ENCODE measurements around the gene SLC44A2. TPM values are rescaled to one million over a fixed set of nuclear protein-coding genes. Genes with fewer than 3 reads are reported as not detected.

Gene SLC44A2
- total RNA-seq, 1 experiment from 2014 or later, result 31.5 TPM

DNA sequence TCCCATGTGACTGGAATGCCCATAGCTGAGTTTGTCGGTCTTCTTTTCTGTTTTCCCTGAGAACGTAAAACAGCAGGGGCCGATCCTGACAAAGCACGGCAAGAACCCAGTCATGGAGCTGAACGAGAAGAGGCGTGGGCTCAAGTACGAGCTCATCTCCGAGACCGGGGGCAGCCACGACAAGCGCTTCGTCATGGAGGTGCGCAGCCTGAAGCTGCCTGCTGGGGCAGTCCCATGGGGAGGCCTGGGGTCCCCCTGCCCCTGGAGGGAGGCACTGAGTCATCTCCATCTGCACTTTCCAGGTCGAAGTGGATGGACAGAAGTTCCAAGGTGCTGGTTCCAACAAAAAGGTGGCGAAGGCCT, 57.7 kb downstream of the SLC44A2 start:
- Histone ChIP-seq H3K36me3 (ENCODE audit: control insufficient read depth, insufficient read depth, low read length) (peaks cover 24% of the 10 kb centered on the region), H3K27me3 (ENCODE audit: control insufficient read depth, insufficient read depth, low read length) (no peaks in the 10 kb centered on the region), H3K4me1 (ENCODE audit: control insufficient read depth, insufficient read depth, low read length) (no peaks in the 10 kb centered on the region), H3K9me3 (ENCODE audit: control insufficient read depth, insufficient read depth, low read depth, low read length) (no peaks in the 10 kb centered on the region), H3K4me3 (ENCODE audit: low read depth in 2 of 2, low read length in 2 of 2) (no peak overlapping the region), H3K27ac (ENCODE audit: low read length) (no peak overlapping the region)
- TF ChIP-seq, protein P1, sequence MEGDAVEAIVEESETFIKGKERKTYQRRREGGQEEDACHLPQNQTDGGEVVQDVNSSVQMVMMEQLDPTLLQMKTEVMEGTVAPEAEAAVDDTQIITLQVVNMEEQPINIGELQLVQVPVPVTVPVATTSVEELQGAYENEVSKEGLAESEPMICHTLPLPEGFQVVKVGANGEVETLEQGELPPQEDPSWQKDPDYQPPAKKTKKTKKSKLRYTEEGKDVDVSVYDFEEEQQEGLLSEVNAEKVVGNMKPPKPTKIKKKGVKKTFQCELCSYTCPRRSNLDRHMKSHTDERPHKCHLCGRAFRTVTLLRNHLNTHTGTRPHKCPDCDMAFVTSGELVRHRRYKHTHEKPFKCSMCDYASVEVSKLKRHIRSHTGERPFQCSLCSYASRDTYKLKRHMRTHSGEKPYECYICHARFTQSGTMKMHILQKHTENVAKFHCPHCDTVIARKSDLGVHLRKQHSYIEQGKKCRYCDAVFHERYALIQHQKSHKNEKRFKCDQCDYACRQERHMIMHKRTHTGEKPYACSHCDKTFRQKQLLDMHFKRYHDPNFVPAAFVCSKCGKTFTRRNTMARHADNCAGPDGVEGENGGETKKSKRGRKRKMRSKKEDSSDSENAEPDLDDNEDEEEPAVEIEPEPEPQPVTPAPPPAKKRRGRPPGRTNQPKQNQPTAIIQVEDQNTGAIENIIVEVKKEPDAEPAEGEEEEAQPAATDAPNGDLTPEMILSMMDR (IDR thresholded peaks at IDR 0.05), result no peak
- no peak for TF ChIP-seq POLR2AphosphoS5 (IDR thresholded peaks at IDR 0.05; ENCODE audit: low read depth, low read length)
- CTCF ChIA-PET, result no interaction called here
- POLR2A ChIA-PET, result no interaction called here
- ATAC-seq (no peak), DNase-seq (ENCODE audit: low read depth, low spot score) (no peak)
- BruUV-seq (replicated peaks), result no TSS peak
- intact Hi-C loops (cut with micrococcal nuclease; ENCODE audit: unreplicated experiment), result no loop called here
- in situ Hi-C loops (cut with HindIII; ENCODE audit: low pct_unique_long_range_greater_than_20kb, low sequenced_read_pairs), result no loop called here

DNA sequence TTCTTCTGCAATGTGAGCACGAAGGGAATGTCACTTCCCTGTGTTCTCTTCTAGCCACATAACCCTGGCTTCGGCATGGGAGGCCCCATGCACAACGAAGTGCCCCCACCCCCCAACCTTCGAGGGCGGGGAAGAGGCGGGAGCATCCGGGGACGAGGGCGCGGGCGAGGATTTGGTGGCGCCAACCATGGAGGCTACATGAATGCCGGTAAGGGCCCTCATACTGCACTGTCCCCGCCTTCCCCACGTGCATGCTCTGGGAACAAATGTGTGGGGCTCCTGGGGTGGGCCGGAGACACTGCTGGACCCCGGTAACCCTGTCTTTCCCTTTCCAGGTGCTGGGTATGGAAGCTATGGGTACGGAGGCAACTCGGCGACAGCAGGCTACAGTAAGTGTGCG, 58.2 kb downstream of the SLC44A2 start:
- ChIA-PET CTCF (no interaction called here), POLR2A (no interaction called here)
- Histone ChIP-seq H3K27ac (ENCODE audit: low read length) (no peak overlapping the region), H3K27me3 (ENCODE audit: control insufficient read depth, insufficient read depth, low read length) (no peaks in the 10 kb centered on the region), H3K4me1 (ENCODE audit: control insufficient read depth, insufficient read depth, low read length) (no peaks in the 10 kb centered on the region), H3K4me3 (ENCODE audit: low read depth in 2 of 2, low read length in 2 of 2) (no peak overlapping the region), H3K9me3 (ENCODE audit: control insufficient read depth, insufficient read depth, low read depth, low read length) (no peaks in the 10 kb centered on the region), H3K36me3 (ENCODE audit: control insufficient read depth, insufficient read depth, low read length) (peaks cover 19% of the 10 kb centered on the region)
- ATAC-seq (no peak), DNase-seq (ENCODE audit: low read depth, low spot score) (no peak)
- BruUV-seq (replicated peaks), result no TSS peak
- in situ Hi-C loops (cut with HindIII; ENCODE audit: low pct_unique_long_range_greater_than_20kb, low sequenced_read_pairs), result no loop called here
- no peak for TF ChIP-seq POLR2AphosphoS5 (IDR thresholded peaks at IDR 0.05; ENCODE audit: low read depth, low read length)
- TF ChIP-seq SIN3A (IDR thresholded peaks at IDR 0.05; ENCODE audit: borderline replicate concordance, insufficient read depth, low read depth, low read length), result no peak
- TF ChIP-seq, protein P2, sequence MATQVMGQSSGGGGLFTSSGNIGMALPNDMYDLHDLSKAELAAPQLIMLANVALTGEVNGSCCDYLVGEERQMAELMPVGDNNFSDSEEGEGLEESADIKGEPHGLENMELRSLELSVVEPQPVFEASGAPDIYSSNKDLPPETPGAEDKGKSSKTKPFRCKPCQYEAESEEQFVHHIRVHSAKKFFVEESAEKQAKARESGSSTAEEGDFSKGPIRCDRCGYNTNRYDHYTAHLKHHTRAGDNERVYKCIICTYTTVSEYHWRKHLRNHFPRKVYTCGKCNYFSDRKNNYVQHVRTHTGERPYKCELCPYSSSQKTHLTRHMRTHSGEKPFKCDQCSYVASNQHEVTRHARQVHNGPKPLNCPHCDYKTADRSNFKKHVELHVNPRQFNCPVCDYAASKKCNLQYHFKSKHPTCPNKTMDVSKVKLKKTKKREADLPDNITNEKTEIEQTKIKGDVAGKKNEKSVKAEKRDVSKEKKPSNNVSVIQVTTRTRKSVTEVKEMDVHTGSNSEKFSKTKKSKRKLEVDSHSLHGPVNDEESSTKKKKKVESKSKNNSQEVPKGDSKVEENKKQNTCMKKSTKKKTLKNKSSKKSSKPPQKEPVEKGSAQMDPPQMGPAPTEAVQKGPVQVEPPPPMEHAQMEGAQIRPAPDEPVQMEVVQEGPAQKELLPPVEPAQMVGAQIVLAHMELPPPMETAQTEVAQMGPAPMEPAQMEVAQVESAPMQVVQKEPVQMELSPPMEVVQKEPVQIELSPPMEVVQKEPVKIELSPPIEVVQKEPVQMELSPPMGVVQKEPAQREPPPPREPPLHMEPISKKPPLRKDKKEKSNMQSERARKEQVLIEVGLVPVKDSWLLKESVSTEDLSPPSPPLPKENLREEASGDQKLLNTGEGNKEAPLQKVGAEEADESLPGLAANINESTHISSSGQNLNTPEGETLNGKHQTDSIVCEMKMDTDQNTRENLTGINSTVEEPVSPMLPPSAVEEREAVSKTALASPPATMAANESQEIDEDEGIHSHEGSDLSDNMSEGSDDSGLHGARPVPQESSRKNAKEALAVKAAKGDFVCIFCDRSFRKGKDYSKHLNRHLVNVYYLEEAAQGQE (IDR thresholded peaks at IDR 0.05; ENCODE audit: insufficient read depth in 1 of 2, low read depth in 2 of 2, low read length in 1 of 2), result no peak
- TF ChIP-seq, protein P1 (IDR thresholded peaks at IDR 0.05), result no peak
- TF ChIP-seq TCF7L2 (IDR thresholded peaks at IDR 0.05; ENCODE audit: low read depth, low read length), result no peak
- intact Hi-C loops (cut with micrococcal nuclease; ENCODE audit: unreplicated experiment), result no loop called here

DNA sequence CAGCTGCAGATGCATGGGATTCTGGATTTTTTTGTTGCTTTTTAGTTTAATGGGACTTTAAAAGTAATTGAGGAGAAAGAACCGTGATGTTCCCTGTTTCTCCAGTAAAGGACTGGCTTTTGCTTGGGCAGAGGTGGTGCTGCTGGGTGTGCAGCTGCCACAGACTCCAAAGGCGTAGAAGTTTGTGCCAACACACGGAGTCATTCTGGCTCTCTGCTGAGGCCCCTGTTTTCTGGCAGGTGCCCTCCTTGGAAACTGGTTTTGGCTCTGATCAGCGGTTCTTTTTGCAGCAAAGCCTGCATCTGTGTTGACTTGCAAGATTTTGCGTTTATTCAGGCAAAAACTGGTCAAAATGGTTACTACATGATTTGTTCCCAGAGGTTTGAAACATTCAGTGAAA, 59.9 kb downstream of the SLC44A2 start:
- Histone ChIP-seq H3K4me3 (ENCODE audit: low read depth in 2 of 2, low read length in 2 of 2) (no peak overlapping the region), H3K36me3 (ENCODE audit: control insufficient read depth, insufficient read depth, low read length) (peaks cover 13% of the 10 kb centered on the region), H3K4me1 (ENCODE audit: control insufficient read depth, insufficient read depth, low read length) (no peaks in the 10 kb centered on the region), H3K9me3 (ENCODE audit: control insufficient read depth, insufficient read depth, low read depth, low read length) (no peaks in the 10 kb centered on the region), H3K27me3 (ENCODE audit: control insufficient read depth, insufficient read depth, low read length) (no peaks in the 10 kb centered on the region), H3K27ac (ENCODE audit: low read length) (no peak overlapping the region)
- BruUV-seq (replicated peaks), result TSS peak; percentile 69
- DNase-seq (ENCODE audit: low read depth, low spot score), result no peak
- ChIA-PET CTCF (no interaction called here), POLR2A (no interaction called here)
- in situ Hi-C loops (cut with HindIII; ENCODE audit: low pct_unique_long_range_greater_than_20kb, low sequenced_read_pairs) (no loop called here), intact Hi-C loops (cut with micrococcal nuclease; ENCODE audit: unreplicated experiment) (no loop called here)
- no peak for ATAC-seq
- TF ChIP-seq, protein P1 (IDR thresholded peaks at IDR 0.05), result no peak
- no peak for TF ChIP-seq SIN3A (IDR thresholded peaks at IDR 0.05; ENCODE audit: borderline replicate concordance, insufficient read depth, low read depth, low read length)
- TF ChIP-seq TCF7L2 (IDR thresholded peaks at IDR 0.05; ENCODE audit: low read depth, low read length), result no peak
- TF ChIP-seq, protein P2 (IDR thresholded peaks at IDR 0.05; ENCODE audit: insufficient read depth in 1 of 2, low read depth in 2 of 2, low read length in 1 of 2), result no peak
- no peak for TF ChIP-seq POLR2AphosphoS5 (IDR thresholded peaks at IDR 0.05; ENCODE audit: low read depth, low read length)
